ENCODE data around the gene BTAF1. TPM values are rescaled to one million over a fixed set of nuclear protein-coding genes. Genes with fewer than 3 reads are reported as not detected.

Gene BTAF1
- total RNA-seq, 1 experiment from 2014 or later, result 45.2 TPM

GRCh38 chr10:92066386-92066785, 142.8 kb downstream of the BTAF1 start:
- Histone ChIP-seq H4K20me1 (ENCODE audit: control insufficient read depth, insufficient read depth, insufficient read length) (no peaks in the 10 kb centered on the region), H2BK120ac (ENCODE audit: low read depth, low read length, poor library complexity, severe bottlenecking) (no peak overlapping the region), H2AFZ (ENCODE audit: low read length) (no peak overlapping the region), H3K14ac (ENCODE audit: insufficient read depth, low read length) (no peak overlapping the region), H3K27me3 (ENCODE audit: insufficient read depth, low read length) (no peaks in the 10 kb centered on the region), H3K4me2 (ENCODE audit: insufficient read depth, insufficient read length, low read length) (no peak overlapping the region), H3K27ac (ENCODE audit: insufficient read length, low read depth, low read length) (no peak overlapping the region), H3K9me3 (ENCODE audit: control insufficient read depth, low read depth, low read length) (no peaks in the 10 kb centered on the region), H3T11ph (ENCODE audit: low read length) (no peak overlapping the region), H4K5ac (ENCODE audit: insufficient read length, low read depth, low read length) (no peak overlapping the region), H3K4ac (ENCODE audit: low read depth, low read length) (no peak overlapping the region), H3K23me2 (ENCODE audit: insufficient read length, low read depth, low read length, poor library complexity, severe bottlenecking) (no peaks in the 10 kb centered on the region), H3K4me1 (ENCODE audit: insufficient read depth, low read length) (no peaks in the 10 kb centered on the region), H3K23ac (ENCODE audit: insufficient read length, low read depth, low read length) (no peak overlapping the region), H3K56ac (ENCODE audit: insufficient read length, low read depth, low read length) (no peak overlapping the region), H3K9ac (ENCODE audit: extremely low read depth, insufficient read length, low read length) (no peak overlapping the region), H2BK5ac (ENCODE audit: insufficient read length, low read length) (no peak overlapping the region), H3K79me1 (ENCODE audit: insufficient read depth, low read depth, low read length, poor library complexity, severe bottlenecking) (no peaks in the 10 kb centered on the region), H2BK20ac (ENCODE audit: low read depth, low read length, poor library complexity, severe bottlenecking) (no peak overlapping the region), H3K18ac (ENCODE audit: insufficient read length, low read depth, low read length) (no peak overlapping the region), H4K91ac (ENCODE audit: insufficient read length, low read depth, low read length) (no peak overlapping the region), H2BK15ac (ENCODE audit: low read depth, low read length) (no peak overlapping the region), H2AK5ac (ENCODE audit: insufficient read length, low read length) (no peak overlapping the region), H2BK12ac (ENCODE audit: insufficient read length, low read depth, low read length) (no peak overlapping the region), H3K79me2 (ENCODE audit: insufficient read depth, low read length) (no peaks in the 10 kb centered on the region), H4K8ac (replicated peaks; ENCODE audit: insufficient read length, low read depth, low read length) (no peak overlapping the region)
- Mint-ChIP-seq H3K27ac (no peak overlapping the region), H3K4me3 (no peak overlapping the region), H3K4me1 (no peaks in the 10 kb centered on the region), H3K27me3 (ENCODE audit: low read depth) (no peaks in the 10 kb centered on the region), H3K9me3 (no peaks in the 10 kb centered on the region), H3K36me3 (ENCODE audit: insufficient read depth in 1 of 3, low read depth in 3 of 3) (no peaks in the 10 kb centered on the region)
- no peak for TF ChIP-seq CTCF (conservative IDR thresholded peaks at IDR 0.05)
- DNase-seq, result no peak
- no CpG with 5 or more reads among the region's 4 CpGs for WGBS (ENCODE audit: extremely low coverage, insufficient read length, low lambda C conversion rate)
